H1 (cell line): ENCODE results near the gene AIMP1. TPM values are rescaled to one million over a fixed set of nuclear protein-coding genes. Genes with fewer than 3 reads are reported as not detected.

ENCODE experiments used
- GTF2F1 ChIP-seq: IDR thresholded peaks from 2 replicates; pipeline ENCODE4 v1.6.1; 2012; ENCODE audit warnings: low read depth, low read length, improper control_type of control experiment, borderline replicate concordance
- YY1 ChIP-seq: IDR thresholded peaks from 2 replicates; pipeline ENCODE4 v1.6.1; 2011; ENCODE audit warnings: low read depth, mild to moderate bottlenecking, low read length
- polyA plus RNA-seq, 7 experiments: library from polyadenylated mRNA; depleted of rRNA in 3 of 7; stranded (reverse) in 5 of 7; unstranded in 2 of 7; fragments of >200 nt in 5 of 7; fragments of 200-250 nt in 2 of 7; gene quantifications; 1 replicate in 5 of 7; 2 replicates in 1 of 7; 4 replicates in 1 of 7; pipeline versions ENCODE4 v1.2.1 to v1.2.3, GENCODE V29; 2011 to 2013; ENCODE audit warnings: missing spikeins in 2 of 7, mixed read lengths in 2 of 7
- total RNA-seq: library from RNA; stranded (reverse); fragmentation: NEBNext Ultra II Directional; extraction: Animal tissue kit (Norgen Biotek cat#: 25700); gene quantifications from 2 replicates; pipeline ENCODE4 v1.2.1, GENCODE V29; 2021

The AIMP1 gene
- total and polyA plus RNA-seq, 2 of the 8 experiments (the other 6 are each of a cell fraction or from before 2014, with no cell fraction given), result 7.9 to 54.6 TPM

DNA sequence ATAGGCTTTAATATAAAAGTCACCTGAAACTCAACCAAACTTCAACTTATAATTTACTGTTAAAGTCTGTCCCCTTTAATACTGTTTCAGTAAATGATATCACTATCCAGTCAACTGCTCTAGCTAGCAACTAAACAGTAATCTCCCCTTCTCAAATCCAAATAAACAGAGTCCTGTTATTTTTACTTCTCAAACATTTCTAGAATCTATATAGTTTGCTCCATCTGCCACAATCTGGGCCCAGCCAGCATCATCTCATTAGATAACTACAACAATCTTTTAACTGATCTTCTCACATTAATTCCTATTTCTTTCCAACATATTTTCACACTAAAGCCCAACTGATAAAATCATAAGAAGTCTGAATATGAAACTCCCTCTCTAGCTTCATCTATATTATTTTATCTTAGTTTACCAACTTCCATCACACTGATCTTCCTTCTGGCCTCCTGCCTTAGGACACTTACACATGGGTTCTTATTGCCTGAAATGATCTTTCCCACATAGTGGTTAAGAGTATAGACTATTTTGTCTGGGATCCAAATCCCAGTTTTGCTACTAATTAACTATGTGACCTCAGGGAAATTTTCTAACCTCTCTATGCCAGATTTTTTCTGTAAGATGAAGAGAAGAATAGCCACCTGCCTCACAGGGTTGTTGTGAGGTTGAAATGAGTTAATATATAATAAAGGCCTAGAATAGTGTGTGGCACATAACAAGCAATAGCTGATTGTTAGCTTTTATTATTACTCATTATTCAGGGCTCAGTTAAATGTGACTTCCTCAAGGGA lies 18.9 kb upstream of the AIMP1 start (continued):
- TF ChIP-seq GTF2F1 (no peak), YY1 (no peak)
- TF ChIP-seq, all 59 proteins: peak for 0
